Measurements from ENCODE around the gene POP7.
"Not testable (repeated sequence)": the region's sequence is repeated elsewhere in the genome, so short reads cannot be mapped to it uniquely, and the experiment has no call there.

POP7 gene

DNA sequence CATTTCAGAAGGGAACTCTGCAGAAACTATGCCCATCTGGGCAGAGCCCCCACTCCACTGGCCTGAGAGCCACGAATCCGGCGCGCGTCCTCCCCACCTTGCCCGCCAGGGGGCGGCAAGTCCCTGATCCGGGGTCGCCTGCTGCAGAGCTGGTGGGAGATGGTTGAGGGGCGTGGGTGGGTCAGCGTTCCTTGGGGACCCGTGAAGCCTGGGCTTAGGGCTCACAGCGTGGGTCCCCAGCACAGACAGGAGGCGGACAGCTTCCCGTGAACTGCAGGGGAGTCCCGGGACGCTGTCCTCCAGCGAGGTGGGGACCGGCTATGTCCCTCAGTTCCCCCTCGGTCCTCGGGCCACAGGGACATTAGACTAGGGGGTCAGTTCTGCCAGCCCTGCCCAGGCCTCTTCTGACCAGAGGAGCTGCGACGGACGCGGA lies 585 bp upstream of the POP7 start:
- TF ChIP-seq, protein P1, sequence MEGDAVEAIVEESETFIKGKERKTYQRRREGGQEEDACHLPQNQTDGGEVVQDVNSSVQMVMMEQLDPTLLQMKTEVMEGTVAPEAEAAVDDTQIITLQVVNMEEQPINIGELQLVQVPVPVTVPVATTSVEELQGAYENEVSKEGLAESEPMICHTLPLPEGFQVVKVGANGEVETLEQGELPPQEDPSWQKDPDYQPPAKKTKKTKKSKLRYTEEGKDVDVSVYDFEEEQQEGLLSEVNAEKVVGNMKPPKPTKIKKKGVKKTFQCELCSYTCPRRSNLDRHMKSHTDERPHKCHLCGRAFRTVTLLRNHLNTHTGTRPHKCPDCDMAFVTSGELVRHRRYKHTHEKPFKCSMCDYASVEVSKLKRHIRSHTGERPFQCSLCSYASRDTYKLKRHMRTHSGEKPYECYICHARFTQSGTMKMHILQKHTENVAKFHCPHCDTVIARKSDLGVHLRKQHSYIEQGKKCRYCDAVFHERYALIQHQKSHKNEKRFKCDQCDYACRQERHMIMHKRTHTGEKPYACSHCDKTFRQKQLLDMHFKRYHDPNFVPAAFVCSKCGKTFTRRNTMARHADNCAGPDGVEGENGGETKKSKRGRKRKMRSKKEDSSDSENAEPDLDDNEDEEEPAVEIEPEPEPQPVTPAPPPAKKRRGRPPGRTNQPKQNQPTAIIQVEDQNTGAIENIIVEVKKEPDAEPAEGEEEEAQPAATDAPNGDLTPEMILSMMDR (conservative IDR thresholded peaks at IDR 0.05): peak; percentile 98
- peak overlapping the region; percentile 92 for H3K27ac ChIP-seq

GRCh38 chr7:100706672-100707311 lies 871 bp downstream of the POP7 start:
- TF ChIP-seq, protein P1 (conservative IDR thresholded peaks at IDR 0.05): no peak
- peak overlapping the region; percentile 92 for H3K27ac ChIP-seq

DNA sequence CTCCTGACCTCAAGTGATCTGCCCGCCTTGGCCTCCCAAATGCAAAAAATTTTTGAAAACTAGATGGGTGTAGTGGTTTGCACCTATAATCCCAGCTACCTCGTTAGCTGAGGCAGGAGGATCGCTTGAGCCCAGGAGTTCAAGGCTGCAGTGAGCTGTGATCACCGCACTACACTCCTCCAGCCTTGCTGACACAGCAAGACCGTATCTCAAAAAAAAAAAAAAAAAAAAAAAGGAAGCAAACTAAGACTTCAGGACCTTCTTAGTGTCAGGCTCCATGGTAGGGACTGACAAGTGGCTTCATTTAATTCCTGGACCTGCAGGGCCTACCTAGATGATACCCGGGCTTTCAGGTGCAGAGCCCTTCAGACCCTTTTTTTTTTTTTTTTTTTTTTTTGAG lies 2.5 kb downstream of the POP7 start:
- TF ChIP-seq, protein P1 (conservative IDR thresholded peaks at IDR 0.05): no peak
- no peak overlapping the region; the same call in 1 of the 2 replicates for H3K27ac ChIP-seq

DNA sequence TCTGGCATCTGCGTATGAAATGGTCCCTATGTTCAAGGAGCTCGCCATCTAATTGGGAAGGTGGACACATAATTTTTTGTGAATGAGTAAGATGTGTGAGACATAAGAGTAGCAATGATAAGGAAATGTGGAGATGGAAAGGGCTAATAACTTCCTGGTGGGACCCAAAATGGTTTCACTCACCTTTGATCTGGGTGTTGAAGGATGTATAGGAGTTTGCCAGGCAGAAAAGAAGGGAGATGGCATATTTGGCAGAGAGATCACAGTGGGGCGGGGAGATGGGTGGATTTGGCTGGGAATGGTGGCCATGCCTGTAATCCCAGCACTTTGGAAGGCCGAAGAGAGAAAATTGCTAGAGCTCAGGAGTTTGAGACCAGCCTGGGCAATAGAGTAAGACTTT lies 4.5 kb downstream of the POP7 start:
- TF ChIP-seq, protein P1 (conservative IDR thresholded peaks at IDR 0.05): no peak

GRCh38 chr7:100711369-100711768 lies 5.4 kb downstream of the POP7 start:
- TF ChIP-seq, protein P1 (conservative IDR thresholded peaks at IDR 0.05): no peak
- H3K27ac ChIP-seq: no peak overlapping the region

More for the DNA sequence above, 4.5 kb downstream of the POP7 start:
- no peak overlapping the region for H3K27ac ChIP-seq

DNA sequence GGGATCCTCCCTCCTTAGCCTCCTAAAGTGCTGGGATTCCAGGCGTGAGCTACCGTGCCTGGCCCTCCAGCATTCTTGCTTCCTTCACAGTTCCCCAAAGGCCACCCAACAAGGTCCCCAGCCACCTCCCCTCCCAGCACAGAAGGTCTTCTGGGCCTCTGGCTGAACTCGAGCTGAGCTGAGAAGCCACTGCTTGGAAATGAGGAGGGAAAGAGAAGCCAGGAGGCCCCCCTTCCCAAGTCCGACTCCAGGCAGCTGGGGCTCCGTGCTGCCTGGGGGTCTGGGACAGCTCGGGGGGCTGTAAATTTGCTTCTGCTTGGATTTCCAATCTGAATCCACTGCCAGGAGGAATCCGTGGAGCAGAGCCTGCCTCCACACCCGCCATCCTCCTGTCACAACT lies 8.8 kb downstream of the POP7 start:
- TF ChIP-seq, protein P1 (conservative IDR thresholded peaks at IDR 0.05): no peak
- H3K27ac ChIP-seq: no peak overlapping the region

DNA sequence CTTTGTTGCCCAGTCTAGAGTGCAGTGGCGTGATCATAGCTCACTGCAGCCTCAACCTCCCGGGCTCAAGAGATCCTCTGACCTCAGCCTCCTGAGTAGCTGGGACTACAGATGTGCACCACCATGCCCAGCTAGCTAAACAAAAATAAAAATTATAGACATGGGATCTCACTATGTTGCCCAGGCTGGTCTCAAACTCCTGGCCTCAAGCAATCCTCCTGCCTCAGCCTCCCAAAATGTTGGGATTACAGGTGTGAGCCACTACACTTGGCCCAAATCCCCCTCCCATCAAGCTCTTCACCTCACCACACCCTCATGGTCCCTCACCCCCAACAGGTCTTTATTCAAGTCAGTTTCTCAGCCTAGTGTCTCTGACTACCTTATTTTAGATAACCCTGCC lies 11.2 kb downstream of the POP7 start:
- H3K27ac ChIP-seq: not testable (repeated sequence)

DNA sequence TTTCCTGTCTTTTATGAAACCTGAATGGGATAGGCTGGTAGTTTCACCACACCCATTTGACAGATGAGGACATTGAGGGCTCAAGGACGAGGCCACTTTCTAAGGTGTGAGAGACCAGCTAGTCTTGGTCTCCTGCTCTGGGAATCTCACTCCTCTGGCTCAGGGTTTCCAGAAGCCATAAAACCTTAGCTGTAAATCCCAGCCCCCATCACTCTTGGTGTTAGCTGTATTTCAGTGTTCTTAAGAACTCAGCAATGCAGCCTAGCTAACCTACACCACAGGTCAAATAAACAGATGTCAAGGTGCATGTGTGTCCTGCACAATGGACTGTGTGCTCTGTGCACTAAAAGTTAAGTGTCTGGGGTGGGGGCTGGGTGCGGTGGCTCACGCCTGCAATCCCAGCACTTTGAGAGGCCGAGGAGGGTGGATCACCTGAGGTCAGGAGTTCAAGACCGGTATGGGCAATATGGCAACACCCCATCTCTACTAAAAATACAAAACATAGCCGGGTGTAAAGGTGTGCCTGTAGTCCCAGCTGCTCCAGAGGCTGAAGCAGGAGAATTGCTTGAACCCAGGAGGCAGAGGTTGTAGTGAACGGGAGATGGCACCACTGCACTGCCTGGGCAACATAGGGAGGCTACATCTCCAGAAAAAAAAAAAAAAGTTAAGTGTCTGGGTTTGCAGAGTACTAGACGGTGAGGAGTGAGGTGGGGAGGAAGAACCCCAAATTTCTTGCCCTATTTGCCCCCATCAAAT lies 13.8 kb downstream of the POP7 start:
- TF ChIP-seq, protein P1 (conservative IDR thresholded peaks at IDR 0.05): peak; percentile 14; the same call in 1 of the 2 replicates
- no peak overlapping the region for H3K27ac ChIP-seq

Data from VCaP (cell line).